K562 (cell line): ENCODE measurements around the gene GBF1. TPM values are rescaled to one million over a fixed set of nuclear protein-coding genes. Genes with fewer than 3 reads are reported as not detected.

Experiments
- ATF2 ChIP-seq: sonication (generic); formaldehyde crosslinking; IDR thresholded peaks from 2 replicates; pipeline ENCODE4 v1.8.1; 2022; ENCODE audit warnings: missing genetic modification reagents
- BRD4 ChIP-seq: fragments of 200-600 bp; sonication (generic); IDR thresholded peaks from 2 replicates; pipeline ENCODE4 v1.6.1; 2017; ENCODE audit warnings: inconsistent platforms
- CBFB ChIP-seq: sonication (generic); formaldehyde crosslinking; IDR thresholded peaks from 2 replicates; pipeline ENCODE4 v1.4.0; 2020; ENCODE audit warnings: mild to moderate bottlenecking, missing genetic modification reagents
- CBX1 ChIP-seq: sonication (generic); IDR thresholded peaks from 2 replicates; pipeline ENCODE4 v1.6.1; 2016; ENCODE audit warnings: antibody characterized with exemption, low read depth, mild to moderate bottlenecking
- E4F1 ChIP-seq: fragments of 250-450 bp; sonication (Bioruptor Pico); IDR thresholded peaks from 2 replicates; pipeline ENCODE4 v1.5.0; 2021; ENCODE audit warnings: mild to moderate bottlenecking, borderline replicate concordance
- HLTF ChIP-seq: fragments of 450-650 bp; IDR thresholded peaks from 2 replicates; pipeline ENCODE4 v1.6.1; 2016
- ILK ChIP-seq: fragments of 450-650 bp; IDR thresholded peaks from 2 replicates; pipeline ENCODE4 v1.6.1; 2016; ENCODE audit warnings: missing genetic modification characterization, low read depth, mild to moderate bottlenecking, missing compliant biosample characterization, moderate library complexity, borderline replicate concordance
- LCOR ChIP-seq: sonication (generic); formaldehyde crosslinking; IDR thresholded peaks from 2 replicates; pipeline ENCODE4 v1.8.0; 2022; ENCODE audit warnings: mild to moderate bottlenecking, missing genetic modification reagents
- MAFF ChIP-seq: IDR thresholded peaks from 2 replicates; pipeline ENCODE4 v1.6.1; 2012; ENCODE audit warnings: low read length, improper control_type of control experiment
- NCOR1 ChIP-seq: fragments of 450-650 bp; IDR thresholded peaks from 2 replicates; pipeline ENCODE4 v1.6.1; 2016; ENCODE audit warnings: mild to moderate bottlenecking, moderate library complexity
- PREB ChIP-seq: sonication (generic); formaldehyde crosslinking; IDR thresholded peaks from 2 replicates; pipeline ENCODE4 v1.8.1; 2023; ENCODE audit warnings: mild to moderate bottlenecking, missing genetic modification reagents
- RBBP5 ChIP-seq: fragments of 200-600 bp; sonication (generic); IDR thresholded peaks from 2 replicates; pipeline ENCODE4 v1.6.1; 2012; ENCODE audit warnings: borderline replicate concordance, mild to moderate bottlenecking, low read length, control low read depth, inconsistent platforms; ENCODE audit not compliant: insufficient read depth, poor library complexity, severe bottlenecking
- RBM22 ChIP-seq: fragments of 200-400 bp; formaldehyde crosslinking; IDR thresholded peaks from 2 replicates; pipeline ENCODE4 v1.6.1; 2018; ENCODE audit warnings: low read length, low read depth; ENCODE audit not compliant: poor library complexity, severe bottlenecking
- SIN3A ChIP-seq, 2 experiments: fragments of 150-350 bp in 1 of 2; IDR thresholded peaks; 2 replicates each; pipeline ENCODE4 v1.6.1; 2011 to 2016; ENCODE audit warnings: borderline replicate concordance in 2 of 2, low read depth in 2 of 2, low read length in 2 of 2, mild to moderate bottlenecking in 2 of 2, moderate library complexity in 2 of 2; ENCODE audit not compliant: control insufficient read depth in 1 of 2
- SMARCA5 ChIP-seq: fragments of 450-650 bp; IDR thresholded peaks from 2 replicates; pipeline ENCODE4 v1.6.1; 2016
- TARDBP ChIP-seq: fragments of 450-650 bp; IDR thresholded peaks from 2 replicates; pipeline ENCODE4 v1.6.1; 2016
- TEAD1 ChIP-seq, 2 experiments: fragments of 450-650 bp in 1 of 2; sonication (generic) in 1 of 2; formaldehyde crosslinking; IDR thresholded peaks; 2 replicates each; pipeline versions ENCODE4 v1.4.0 to v1.8.0; 2020 to 2022; ENCODE audit warnings: mild to moderate bottlenecking in 2 of 2, missing genetic modification reagents in 1 of 2
- WHSC1 ChIP-seq: IDR thresholded peaks from one replicate; pipeline ENCODE4 v1.6.1; 2012; ENCODE audit warnings: low read length, control low read depth, inconsistent platforms
- YY1 ChIP-seq, 3 experiments: IDR thresholded peaks; 2 replicates each; pipeline ENCODE4 v1.6.1; 2011; ENCODE audit warnings: low read length in 2 of 3, mild to moderate bottlenecking in 2 of 3, moderate library complexity in 2 of 3, borderline replicate concordance in 1 of 3, control low read depth in 1 of 3, low read depth in 1 of 3; ENCODE audit not compliant: insufficient read depth in 3 of 3, insufficient replicate concordance in 2 of 3, control insufficient read depth in 1 of 3, insufficient read length in 1 of 3; ENCODE audit errors: extremely low read depth in 1 of 3
- ZBTB17 ChIP-seq: fragments of 450-650 bp; formaldehyde crosslinking; IDR thresholded peaks from 2 replicates; pipeline ENCODE4 v1.4.0; 2020; ENCODE audit warnings: mild to moderate bottlenecking
- ZFX ChIP-seq: sonication (generic); formaldehyde crosslinking; IDR thresholded peaks from 2 replicates; pipeline ENCODE4 v1.8.0; 2022; ENCODE audit warnings: mild to moderate bottlenecking, missing genetic modification reagents, moderate library complexity
- ZNF197 ChIP-seq: fragments of 200-800 bp; sonication (Bioruptor generic); IDR thresholded peaks from 2 replicates; pipeline ENCODE4 v1.6.1; 2016; ENCODE audit warnings: low read depth, missing genetic modification characterization, missing compliant biosample characterization
- ZNF668 ChIP-seq: fragments of 250-450 bp; sonication (Bioruptor Pico); IDR thresholded peaks from 2 replicates; pipeline ENCODE4 v1.8.0; 2022; ENCODE audit warnings: mild to moderate bottlenecking, inconsistent platforms
- polyA plus RNA-seq, 8 experiments: library from polyadenylated mRNA; depleted of rRNA in 4 of 8; stranded (reverse) in 5 of 8; unstranded in 3 of 8; fragments of >200 nt; fragmentation: Nextera tagmentation in 2 of 8; fragmentation: Illumina TruSeq in 1 of 8; extraction: Ambion mirVana in 2 of 8; extraction: Trizol in 1 of 8; gene quantifications; 2 replicates each; pipeline versions ENCODE4 v1.2.1 to v1.2.3, GENCODE V29; 2011 to 2014; ENCODE audit warnings: inconsistent platforms in 1 of 8, missing spikeins in 1 of 8
- total RNA-seq, 7 experiments: library from RNA; depleted of rRNA in 6 of 7; stranded (reverse); fragments of >200 nt in 6 of 7; fragmentation: Illumina TruSeq in 2 of 7; extraction: Trizol in 2 of 7; gene quantifications; 2 replicates each; pipeline versions ENCODE4 v1.2.1 to v1.2.3, GENCODE V29; 2011 to 2021; ENCODE audit warnings: low replicate concordance in 1 of 7

GBF1 gene
- total and polyA plus RNA-seq, 9 of the 15 experiments (the other 6 are each of a cell fraction or from before 2014, with no cell fraction given): 0.69 to 28.0 (median 10.3) TPM

GRCh38 chr10:102394079-102394800 is 148.9 kb downstream of the GBF1 start (continued):
- TF ChIP-seq CBX1 (no peak), BRD4 (no peak), ILK (tag) (no peak), E4F1 (CRISPR knock-in tag) (no peak), SMARCA5 (no peak), TARDBP (no peak), HLTF (no peak), YY1 (IDR thresholded peaks at IDR 0.05; ENCODE audit: borderline replicate concordance in 1 of 3, control insufficient read depth in 1 of 3, extremely low read depth in 1 of 3, insufficient read depth in 3 of 3, insufficient read length in 1 of 3, insufficient replicate concordance in 2 of 3, low read depth in 1 of 3, low read length in 2 of 3) (peak in 1 of 3 experiments; percentile 67), ZFX (CRISPR knock-in tag) (no peak), NCOR1 (no peak), ZNF197 (CRISPR knock-in tag) (no peak), LCOR (CRISPR knock-in tag) (no peak), PREB (CRISPR knock-in tag) (no peak), ZNF668 (CRISPR knock-in tag) (no peak), CBFB (CRISPR knock-in tag) (peak; percentile 88; the same call in 1 of the 2 replicates), RBM22 (peak; percentile 48), RBBP5 (peak; percentile 2), TEAD1 (CRISPR knock-in tag; IDR thresholded peaks at IDR 0.05) (no peak), ATF2 (CRISPR knock-in tag) (no peak), WHSC1 (no peak), ZBTB17 (CRISPR knock-in tag) (0 out of 2 replicates have a peak, but pooled peaks have one; percentile 41), MAFF (no peak), SIN3A (IDR thresholded peaks at IDR 0.05; ENCODE audit: borderline replicate concordance in 2 of 2, control insufficient read depth in 1 of 2, low read depth in 2 of 2, low read length in 2 of 2) (peak in 1 of 2 experiments; percentile 82; a peak in 2 of 4 replicates)
